ENCODE data around the gene FAM171A1. TPM values are rescaled to one million over a fixed set of nuclear protein-coding genes. Genes with fewer than 3 reads are reported as not detected.

FAM171A1 gene
- polyA plus RNA-seq, 1 of the 3 experiments (the other 2 are of a cell fraction) = 26.3 TPM

DNA sequence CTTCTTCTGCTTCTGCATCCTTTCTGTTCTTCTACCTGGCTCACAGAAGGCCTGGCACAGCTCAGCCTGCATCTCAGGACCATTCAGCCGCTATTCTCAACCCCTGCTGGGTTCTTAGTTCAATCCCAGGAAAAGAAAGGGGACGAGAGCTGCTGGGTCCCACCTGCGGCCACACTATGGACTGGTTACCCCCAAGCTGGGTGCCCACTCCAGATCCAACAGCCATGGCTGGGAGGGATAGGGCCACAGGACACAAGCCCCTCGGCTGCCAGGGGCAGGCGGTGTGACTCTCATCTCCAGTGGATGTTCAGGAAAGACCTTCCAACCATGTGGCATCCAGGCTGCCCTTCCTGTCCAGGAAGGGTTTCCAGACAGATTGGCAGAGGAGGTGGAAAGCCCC is 105.0 kb downstream of the FAM171A1 start:
- Histone ChIP-seq H3K27ac (ENCODE audit: low read depth in 2 of 2, low read length in 1 of 2) (no peak overlapping the region), H3K4me2 (no peak overlapping the region), H3K9me3 (no peaks in the 10 kb centered on the region), H3K4me1 (ENCODE audit: control insufficient read depth in 1 of 2, insufficient read depth in 2 of 2, low read depth in 1 of 2, low read length in 1 of 2) (no peaks in the 10 kb centered on the region), H3F3A (replicated peaks; ENCODE audit: insufficient read depth) (no peaks in the 10 kb centered on the region), H3K9me2 (no peaks in the 10 kb centered on the region), H3K27me3 (ENCODE audit: insufficient read depth) (no peaks in the 10 kb centered on the region), H2AFZ (ENCODE audit: low read depth) (no peak overlapping the region), H4K20me1 (ENCODE audit: insufficient read depth) (no peaks in the 10 kb centered on the region), H3K79me2 (ENCODE audit: insufficient read depth) (no peaks in the 10 kb centered on the region), H3K36me3 (replicated peaks in 1 of 2; ENCODE audit: control insufficient read depth in 1 of 2, insufficient read depth in 2 of 2, low read length in 1 of 2) (no peaks in the 10 kb centered on the region), H3K9ac (no peak overlapping the region), H3K4me3 (ENCODE audit: low read depth in 2 of 2, low read length in 1 of 2) (no peak overlapping the region)
- TF ChIP-seq FOXM1 (IDR thresholded peaks at IDR 0.05; ENCODE audit: low read depth) (no peak), TAF1 (IDR thresholded peaks at IDR 0.05; ENCODE audit: borderline replicate concordance, low read depth, low read length) (no peak), FOSL2 (IDR thresholded peaks at IDR 0.05; ENCODE audit: borderline replicate concordance, low read depth) (no peak), NFIC (IDR thresholded peaks at IDR 0.05; ENCODE audit: borderline replicate concordance) (no peak), POLR2AphosphoS5 (IDR thresholded peaks at IDR 0.05; ENCODE audit: low read depth, low read length) (no peak), ZBTB33 (IDR thresholded peaks at IDR 0.05; ENCODE audit: borderline replicate concordance, low read depth) (no peak), FOXJ3 (CRISPR knock-in tag; IDR thresholded peaks at IDR 0.05) (no peak), CHD2 (IDR thresholded peaks at IDR 0.05; ENCODE audit: low read length, partially characterized antibody) (no peak), EZH2phosphoT487 (IDR thresholded peaks at IDR 0.05; ENCODE audit: borderline replicate concordance, low read depth) (no peak), RCOR1 (IDR thresholded peaks at IDR 0.05; ENCODE audit: low read length) (no peak), IRF3 (IDR thresholded peaks at IDR 0.05; ENCODE audit: low read depth, low read length) (no peak), TEAD4 (IDR thresholded peaks at IDR 0.05; ENCODE audit: borderline replicate concordance, insufficient read depth) (no peak), RAD21 (IDR thresholded peaks at IDR 0.05; ENCODE audit: low read length) (no peak), TCF12 (IDR thresholded peaks at IDR 0.05) (no peak), YY1 (IDR thresholded peaks at IDR 0.05; ENCODE audit: low read depth) (no peak), MXI1 (IDR thresholded peaks at IDR 0.05; ENCODE audit: low read depth, low read length) (no peak), CTCF (IDR thresholded peaks at IDR 0.05) (no peak), USF1 (IDR thresholded peaks at IDR 0.05; ENCODE audit: borderline replicate concordance, low read depth) (no peak), JUND (IDR thresholded peaks at IDR 0.05) (no peak)
- TF ChIP-seq, protein P1, sequence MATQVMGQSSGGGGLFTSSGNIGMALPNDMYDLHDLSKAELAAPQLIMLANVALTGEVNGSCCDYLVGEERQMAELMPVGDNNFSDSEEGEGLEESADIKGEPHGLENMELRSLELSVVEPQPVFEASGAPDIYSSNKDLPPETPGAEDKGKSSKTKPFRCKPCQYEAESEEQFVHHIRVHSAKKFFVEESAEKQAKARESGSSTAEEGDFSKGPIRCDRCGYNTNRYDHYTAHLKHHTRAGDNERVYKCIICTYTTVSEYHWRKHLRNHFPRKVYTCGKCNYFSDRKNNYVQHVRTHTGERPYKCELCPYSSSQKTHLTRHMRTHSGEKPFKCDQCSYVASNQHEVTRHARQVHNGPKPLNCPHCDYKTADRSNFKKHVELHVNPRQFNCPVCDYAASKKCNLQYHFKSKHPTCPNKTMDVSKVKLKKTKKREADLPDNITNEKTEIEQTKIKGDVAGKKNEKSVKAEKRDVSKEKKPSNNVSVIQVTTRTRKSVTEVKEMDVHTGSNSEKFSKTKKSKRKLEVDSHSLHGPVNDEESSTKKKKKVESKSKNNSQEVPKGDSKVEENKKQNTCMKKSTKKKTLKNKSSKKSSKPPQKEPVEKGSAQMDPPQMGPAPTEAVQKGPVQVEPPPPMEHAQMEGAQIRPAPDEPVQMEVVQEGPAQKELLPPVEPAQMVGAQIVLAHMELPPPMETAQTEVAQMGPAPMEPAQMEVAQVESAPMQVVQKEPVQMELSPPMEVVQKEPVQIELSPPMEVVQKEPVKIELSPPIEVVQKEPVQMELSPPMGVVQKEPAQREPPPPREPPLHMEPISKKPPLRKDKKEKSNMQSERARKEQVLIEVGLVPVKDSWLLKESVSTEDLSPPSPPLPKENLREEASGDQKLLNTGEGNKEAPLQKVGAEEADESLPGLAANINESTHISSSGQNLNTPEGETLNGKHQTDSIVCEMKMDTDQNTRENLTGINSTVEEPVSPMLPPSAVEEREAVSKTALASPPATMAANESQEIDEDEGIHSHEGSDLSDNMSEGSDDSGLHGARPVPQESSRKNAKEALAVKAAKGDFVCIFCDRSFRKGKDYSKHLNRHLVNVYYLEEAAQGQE (IDR thresholded peaks at IDR 0.05; ENCODE audit: low read depth, low read length) = no peak
- CTCF ChIA-PET = interaction anchor here (1.0 to 1.4 kb wide), 3 partner anchors 17 to 484 kb away, joined by 3 to 4 read pairs (median 3); partner anchors contain the start of gene FAM171A1
- DNase-seq = no peak
- 94% methylated on average over 5 of the region's 5 CpGs for WGBS (ENCODE audit: low lambda C conversion rate)
- POLR2A ChIA-PET = no interaction called here
